IPS-18a (cell line): Measurements from ENCODE around the gene ELMO1.

Source experiments
- H3K27ac ChIP-seq: one replicate; pipeline ENCODE4 v1.5.1; 2013; ENCODE audit warnings: low read length
- H3K27me3 ChIP-seq: one replicate; pipeline ENCODE4 v1.6.1; 2013; ENCODE audit warnings: mild to moderate bottlenecking, low read length; ENCODE audit not compliant: control insufficient read depth, insufficient read depth
- H3K36me3 ChIP-seq: one replicate; pipeline ENCODE4 v1.6.1; 2013; ENCODE audit warnings: low read depth, low read length; ENCODE audit not compliant: control insufficient read depth
- H3K4me1 ChIP-seq: one replicate; pipeline ENCODE4 v1.6.1; 2013; ENCODE audit warnings: low read depth, low read length; ENCODE audit not compliant: control insufficient read depth
- H3K4me3 ChIP-seq: one replicate; pipeline ENCODE4 v1.5.1; 2013; ENCODE audit warnings: low read length
- H3K9ac ChIP-seq: one replicate; pipeline ENCODE4 v1.6.1; 2013; ENCODE audit warnings: mild to moderate bottlenecking, low read length, moderate library complexity
- H3K9me3 ChIP-seq: one replicate; pipeline ENCODE4 v1.6.1; 2013; ENCODE audit warnings: low read depth, low read length; ENCODE audit not compliant: control insufficient read depth

ELMO1 gene

DNA sequence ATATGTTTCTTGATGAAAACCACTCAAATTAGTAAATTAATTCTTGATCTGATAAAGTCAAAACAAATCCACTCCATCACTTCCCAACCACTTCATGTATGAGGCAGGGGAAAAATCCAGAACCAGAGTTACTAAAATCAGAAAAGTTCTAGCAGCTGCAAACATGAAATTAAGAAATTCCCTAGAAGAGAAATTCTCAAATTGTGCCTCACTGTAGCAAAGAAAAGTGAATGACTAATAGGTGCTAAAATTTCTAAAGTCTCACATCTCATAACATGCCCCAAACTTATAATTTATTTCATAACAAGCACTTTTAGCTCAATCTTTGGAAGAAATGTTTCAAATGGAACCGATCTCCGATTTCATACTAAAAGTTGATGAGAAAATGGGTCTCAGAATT, 379.3 kb downstream of the ELMO1 start:
- H3K27me3 ChIP-seq, result no peaks in the 10 kb centered on the region
- no peaks in the 10 kb centered on the region for H3K4me1 ChIP-seq
- no peaks in the 10 kb centered on the region for H3K9me3 ChIP-seq
- H3K36me3 ChIP-seq, result no peaks in the 10 kb centered on the region
- H3K4me3 ChIP-seq, result no peak overlapping the region
- H3K9ac ChIP-seq, result no peak overlapping the region
- H3K27ac ChIP-seq, result no peak overlapping the region

- no peaks in the 10 kb centered on the region for H3K4me1 ChIP-seq
- H3K27ac ChIP-seq, result no peak overlapping the region
- no peak overlapping the region for H3K9ac ChIP-seq
- no peaks in the 10 kb centered on the region for H3K36me3 ChIP-seq
- H3K4me3 ChIP-seq, result no peak overlapping the region
- H3K27me3 ChIP-seq, result no peaks in the 10 kb centered on the region
- no peaks in the 10 kb centered on the region for H3K9me3 ChIP-seq
These were observed 379.8 kb downstream of the ELMO1 start for GRCh38 chr7:37068902-37069301.

- no peaks in the 10 kb centered on the region for H3K27me3 ChIP-seq
- no peaks in the 10 kb centered on the region for H3K36me3 ChIP-seq
- no peak overlapping the region for H3K9ac ChIP-seq
- no peaks in the 10 kb centered on the region for H3K9me3 ChIP-seq
- H3K4me3 ChIP-seq, result no peak overlapping the region
- H3K27ac ChIP-seq, result no peak overlapping the region
- H3K4me1 ChIP-seq, result no peaks in the 10 kb centered on the region
These were observed 380.6 kb downstream of the ELMO1 start for GRCh38 chr7:37068038-37068437.

GRCh38 chr7:37065779-37066271, 382.8 kb downstream of the ELMO1 start:
- H3K4me1 ChIP-seq, result no peaks in the 10 kb centered on the region

DNA sequence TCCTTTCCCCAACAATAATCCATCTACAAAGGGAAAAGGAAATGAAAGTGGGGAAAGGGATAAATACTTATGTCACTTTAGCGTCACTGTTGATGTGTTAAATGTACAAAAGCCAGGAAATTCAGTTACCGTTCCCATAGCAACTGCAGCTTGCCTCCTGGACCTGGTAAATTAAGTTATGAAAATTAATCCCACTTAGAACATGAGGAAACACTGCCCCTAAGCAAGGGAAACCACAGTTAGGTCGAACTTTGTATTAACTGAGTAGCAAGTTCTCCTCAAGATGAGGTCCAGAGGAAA, 386.2 kb downstream of the ELMO1 start:
- H3K4me1 ChIP-seq, result no peaks in the 10 kb centered on the region
- H3K27ac ChIP-seq, result no peak overlapping the region

More at GRCh38 chr7:37065779-37066271, 382.8 kb downstream of the ELMO1 start:
- Histone ChIP-seq H3K9ac (no peak overlapping the region), H3K36me3 (no peaks in the 10 kb centered on the region), H3K27me3 (no peaks in the 10 kb centered on the region), H3K9me3 (no peaks in the 10 kb centered on the region), H3K27ac (no peak overlapping the region), H3K4me3 (no peak overlapping the region)

GRCh38 chr7:37061849-37062559, 386.7 kb downstream of the ELMO1 start:
- Histone ChIP-seq H3K4me1 (no peaks in the 10 kb centered on the region), H3K27ac (no peak overlapping the region), H3K4me3 (no peak overlapping the region), H3K27me3 (no peaks in the 10 kb centered on the region), H3K36me3 (no peaks in the 10 kb centered on the region), H3K9me3 (no peaks in the 10 kb centered on the region), H3K9ac (no peak overlapping the region)

More for the DNA sequence above, 386.2 kb downstream of the ELMO1 start:
- no peaks in the 10 kb centered on the region for H3K27me3 ChIP-seq
- H3K9me3 ChIP-seq, result no peaks in the 10 kb centered on the region
- no peak overlapping the region for H3K9ac ChIP-seq
- no peaks in the 10 kb centered on the region for H3K36me3 ChIP-seq
- H3K4me3 ChIP-seq, result no peak overlapping the region

GRCh38 chr7:37056234-37056912, 392.3 kb downstream of the ELMO1 start:
- Histone ChIP-seq H3K4me3 (no peak overlapping the region), H3K27ac (no peak overlapping the region), H3K27me3 (no peaks in the 10 kb centered on the region), H3K36me3 (no peaks in the 10 kb centered on the region), H3K9me3 (no peaks in the 10 kb centered on the region), H3K9ac (no peak overlapping the region), H3K4me1 (peaks cover 3% of the 10 kb centered on the region)

DNA sequence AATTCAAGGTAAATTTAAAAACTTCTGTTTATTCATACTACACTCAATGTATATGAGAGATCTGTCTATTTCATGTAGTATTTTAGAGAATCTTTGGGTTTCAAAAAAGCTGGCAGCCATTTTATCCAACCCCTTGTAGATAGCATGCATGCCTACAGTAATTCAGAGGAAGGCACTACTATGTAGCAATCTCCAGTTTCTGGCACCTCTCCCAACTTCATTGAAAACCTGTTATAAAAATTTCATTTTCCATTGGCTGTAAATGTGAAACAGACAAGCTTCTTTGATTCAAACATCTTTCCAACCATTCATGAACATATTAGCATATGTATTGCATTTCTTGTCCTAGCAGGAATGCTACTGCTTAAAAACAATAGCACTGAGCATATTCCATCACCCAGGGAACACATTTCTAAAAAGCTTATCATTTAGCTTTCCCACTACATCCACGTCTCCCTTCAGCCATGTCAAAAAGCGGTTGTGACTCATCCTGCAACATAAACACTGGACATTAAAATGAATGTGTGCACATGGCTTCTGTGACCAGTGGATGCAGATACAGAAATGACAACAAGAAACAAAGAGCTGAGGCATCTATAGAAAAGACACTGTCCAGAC, 393.9 kb downstream of the ELMO1 start:
- Histone ChIP-seq H3K27me3 (no peaks in the 10 kb centered on the region), H3K36me3 (no peaks in the 10 kb centered on the region), H3K4me1 (peaks cover 3% of the 10 kb centered on the region), H3K9ac (no peak overlapping the region), H3K27ac (no peak overlapping the region), H3K4me3 (no peak overlapping the region), H3K9me3 (no peaks in the 10 kb centered on the region)

DNA sequence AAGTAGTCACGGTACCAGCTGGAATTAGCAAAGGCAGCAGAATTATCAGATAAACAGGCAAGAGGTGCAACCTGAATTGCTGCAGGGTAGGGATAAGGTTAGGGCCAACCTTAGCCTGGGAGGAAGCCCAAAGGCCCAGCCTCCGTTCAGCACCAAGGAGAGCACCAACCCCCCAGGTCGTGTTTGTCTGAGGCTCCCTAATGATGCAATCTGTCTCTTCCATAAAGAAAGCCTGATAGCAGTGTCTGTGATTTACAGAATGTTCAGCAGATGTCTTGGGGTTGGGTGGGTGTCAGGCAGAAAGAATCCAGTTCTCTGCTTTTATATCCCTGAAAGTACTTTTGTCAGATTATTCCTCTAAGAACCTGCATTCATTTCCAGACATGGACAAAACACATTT, 396.0 kb downstream of the ELMO1 start:
- Histone ChIP-seq H3K27me3 (no peaks in the 10 kb centered on the region), H3K4me1 (peaks cover 3% of the 10 kb centered on the region), H3K36me3 (no peaks in the 10 kb centered on the region), H3K9me3 (no peaks in the 10 kb centered on the region), H3K4me3 (no peak overlapping the region), H3K9ac (peak overlapping the region; percentile 24), H3K27ac (no peak overlapping the region)

DNA sequence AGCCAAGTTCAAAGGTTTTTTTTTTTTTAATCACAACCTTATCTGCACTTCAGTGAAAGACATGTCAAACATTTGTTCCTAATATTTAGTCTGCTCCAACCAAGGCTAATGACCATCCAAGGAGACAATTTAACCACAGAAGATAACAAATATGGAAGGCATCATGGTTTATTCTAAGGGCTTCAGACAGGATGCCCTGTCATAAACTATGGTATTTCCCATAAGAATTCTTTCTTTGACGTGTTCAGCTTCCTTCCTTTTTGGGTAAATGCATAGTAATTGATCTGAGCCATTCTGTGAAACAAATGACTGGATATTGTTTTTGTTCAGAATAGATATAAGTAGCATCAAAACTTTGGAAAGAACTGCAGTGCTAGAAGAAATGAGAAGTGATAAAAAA, 397.9 kb downstream of the ELMO1 start:
- Histone ChIP-seq H3K9ac (no peak overlapping the region), H3K4me3 (no peak overlapping the region), H3K9me3 (no peaks in the 10 kb centered on the region), H3K27me3 (no peaks in the 10 kb centered on the region), H3K4me1 (peaks cover 13% of the 10 kb centered on the region), H3K36me3 (no peaks in the 10 kb centered on the region), H3K27ac (no peak overlapping the region)

DNA sequence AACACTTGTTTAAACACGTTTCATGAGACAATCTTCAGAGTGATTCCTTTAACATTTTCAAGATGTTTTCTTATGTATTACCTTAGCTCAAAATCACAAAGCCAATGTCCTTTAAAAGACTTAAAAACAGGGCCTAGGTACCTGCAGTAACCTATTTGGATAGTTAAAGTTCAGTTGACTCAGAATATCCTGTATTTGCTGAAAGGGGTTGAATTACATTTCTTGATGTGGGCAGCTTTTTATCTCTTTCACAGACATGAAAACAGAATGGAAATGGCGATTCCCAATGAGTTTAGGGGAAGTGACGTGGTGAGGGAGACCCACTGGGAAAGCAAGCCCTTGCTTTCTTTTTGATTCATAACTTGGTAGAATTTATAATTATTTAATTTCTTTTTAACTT, 400.0 kb downstream of the ELMO1 start:
- Histone ChIP-seq H3K9ac (no peak overlapping the region), H3K27me3 (no peaks in the 10 kb centered on the region), H3K9me3 (no peaks in the 10 kb centered on the region), H3K36me3 (no peaks in the 10 kb centered on the region), H3K4me3 (no peak overlapping the region), H3K27ac (no peak overlapping the region), H3K4me1 (peaks cover 13% of the 10 kb centered on the region)
